Hepatocyte (in vitro differentiated cells): Measurements from ENCODE around the gene MARCO. TPM values are rescaled to one million over a fixed set of nuclear protein-coding genes. Genes with fewer than 3 reads are reported as not detected.

Experiments
- DNase-seq: peaks from one replicate; pipeline ENCODE4 v3.0.0-alpha.2; 2016; ENCODE audit warnings: low spot score
- H2AFZ ChIP-seq: fragments of 200-600 bp; sonication (generic); 2 replicates; pipeline ENCODE4 v1.6.0; 2016; ENCODE audit warnings: antibody characterized with exemption, mild to moderate bottlenecking
- H3K27ac ChIP-seq: fragments of 200-600 bp; sonication (generic); 2 replicates; pipeline ENCODE4 v1.5.1; 2016; ENCODE audit warnings: mild to moderate bottlenecking
- H3K27me3 ChIP-seq: fragments of 200-600 bp; sonication (generic); 2 replicates; pipeline ENCODE4 v1.6.1; 2016
- H3K36me3 ChIP-seq: fragments of 200-600 bp; sonication (generic); replicated peaks from 2 replicates; pipeline ENCODE4 v1.5.1; 2016; ENCODE audit warnings: low read depth; ENCODE audit not compliant: insufficient read depth
- H3K4me1 ChIP-seq: fragments of 200-600 bp; sonication (generic); 2 replicates; pipeline ENCODE4 v1.5.1; 2016; ENCODE audit warnings: mild to moderate bottlenecking, moderate library complexity; ENCODE audit not compliant: insufficient read depth
- H3K4me2 ChIP-seq: fragments of 200-600 bp; sonication (generic); 2 replicates; pipeline ENCODE4 v1.6.0; 2016
- H3K4me3 ChIP-seq: fragments of 200-600 bp; sonication (generic); 2 replicates; pipeline ENCODE4 v1.5.1; 2016; ENCODE audit warnings: mild to moderate bottlenecking
- H3K79me2 ChIP-seq: fragments of 200-600 bp; sonication (generic); 2 replicates; pipeline ENCODE4 v1.6.0; 2017; ENCODE audit warnings: mild to moderate bottlenecking
- H3K9me2 ChIP-seq: fragments of 200-600 bp; sonication (generic); replicated peaks from 2 replicates; pipeline ENCODE4 v1.6.0; 2017; ENCODE audit warnings: mild to moderate bottlenecking; ENCODE audit not compliant: insufficient read depth
- H3K9me3 ChIP-seq: fragments of 200-600 bp; sonication (generic); 2 replicates; pipeline ENCODE4 v1.5.1; 2016; ENCODE audit warnings: low read depth, mild to moderate bottlenecking
- H4K20me1 ChIP-seq: fragments of 200-600 bp; sonication (generic); 2 replicates; pipeline ENCODE4 v1.6.0; 2016; ENCODE audit warnings: mild to moderate bottlenecking; ENCODE audit not compliant: insufficient read depth, poor library complexity, severe bottlenecking
- EZH2 ChIP-seq: fragments of 200-600 bp; sonication (generic); IDR thresholded peaks from 2 replicates; pipeline ENCODE4 v1.6.1; 2016; ENCODE audit warnings: antibody characterized with exemption, mild to moderate bottlenecking, borderline replicate concordance
- EZH2phosphoT487 ChIP-seq: fragments of 200-600 bp; sonication (generic); IDR thresholded peaks from one replicate; pipeline ENCODE4 v1.6.1; 2018; ENCODE audit warnings: antibody characterized with exemption, mild to moderate bottlenecking, low read depth, moderate library complexity; ENCODE audit not compliant: unreplicated experiment, severe bottlenecking
- WGBS: methylation state at CpG from one replicate; pipeline ENCODE4 v1.1.6; 2016; ENCODE audit warnings: low lambda C conversion rate; ENCODE audit errors: missing lambda C conversion rate; 5-methylcytosine and 5-hydroxymethylcytosine counted together
- polyA plus RNA-seq: library from polyadenylated mRNA; unstranded; fragments of >200 nt; fragmentation: Nextera tagmentation; extraction: Ambion mirVana; gene quantifications from 2 replicates; pipeline ENCODE4 v1.2.1, GENCODE V29; 2016
- total RNA-seq: library from RNA; depleted of rRNA; stranded (reverse); fragments of >200 nt; gene quantifications from 2 replicates; pipeline ENCODE4 v1.2.3, GENCODE V29; 2014
- TF ChIP-seq, protein P1 (sequence below): fragments of 200-600 bp; sonication (generic); IDR thresholded peaks from 2 replicates; pipeline ENCODE4 v1.5.1; 2016; ENCODE audit warnings: antibody characterized with exemption, mild to moderate bottlenecking; ENCODE audit not compliant: poor library complexity

Gene MARCO
- total and polyA plus RNA-seq, 2 experiments from 2014 or later, result 0.10 TPM; not detected in 1

- DNase-seq, result no peak
- H3K9me3 ChIP-seq, result no peaks in the 10 kb centered on the region
- no peak overlapping the region for H3K4me3 ChIP-seq
- 39% methylated on average over 3 of the region's 3 CpGs for WGBS
- H3K27me3 ChIP-seq, result no peaks in the 10 kb centered on the region
- H4K20me1 ChIP-seq, result no peaks in the 10 kb centered on the region
- TF ChIP-seq EZH2phosphoT487 (no peak), EZH2 (no peak)
- TF ChIP-seq, protein P1, sequence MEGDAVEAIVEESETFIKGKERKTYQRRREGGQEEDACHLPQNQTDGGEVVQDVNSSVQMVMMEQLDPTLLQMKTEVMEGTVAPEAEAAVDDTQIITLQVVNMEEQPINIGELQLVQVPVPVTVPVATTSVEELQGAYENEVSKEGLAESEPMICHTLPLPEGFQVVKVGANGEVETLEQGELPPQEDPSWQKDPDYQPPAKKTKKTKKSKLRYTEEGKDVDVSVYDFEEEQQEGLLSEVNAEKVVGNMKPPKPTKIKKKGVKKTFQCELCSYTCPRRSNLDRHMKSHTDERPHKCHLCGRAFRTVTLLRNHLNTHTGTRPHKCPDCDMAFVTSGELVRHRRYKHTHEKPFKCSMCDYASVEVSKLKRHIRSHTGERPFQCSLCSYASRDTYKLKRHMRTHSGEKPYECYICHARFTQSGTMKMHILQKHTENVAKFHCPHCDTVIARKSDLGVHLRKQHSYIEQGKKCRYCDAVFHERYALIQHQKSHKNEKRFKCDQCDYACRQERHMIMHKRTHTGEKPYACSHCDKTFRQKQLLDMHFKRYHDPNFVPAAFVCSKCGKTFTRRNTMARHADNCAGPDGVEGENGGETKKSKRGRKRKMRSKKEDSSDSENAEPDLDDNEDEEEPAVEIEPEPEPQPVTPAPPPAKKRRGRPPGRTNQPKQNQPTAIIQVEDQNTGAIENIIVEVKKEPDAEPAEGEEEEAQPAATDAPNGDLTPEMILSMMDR, result no peak
- no peaks in the 10 kb centered on the region for H3K36me3 ChIP-seq
- no peak overlapping the region for H3K4me2 ChIP-seq
- H3K79me2 ChIP-seq, result no peaks in the 10 kb centered on the region
- no peaks in the 10 kb centered on the region for H3K4me1 ChIP-seq
- no peak overlapping the region for H2AFZ ChIP-seq
- no peak overlapping the region for H3K27ac ChIP-seq
- H3K9me2 ChIP-seq, result no peaks in the 10 kb centered on the region
Observed at GRCh38 chr2:119024568-119024967, 82.6 kb downstream of the MARCO start.

GRCh38 chr2:119025013-119025412, 83.0 kb downstream of the MARCO start:
- TF ChIP-seq, protein P1, result no peak
- no peak for TF ChIP-seq EZH2
- TF ChIP-seq EZH2phosphoT487, result no peak
- Histone ChIP-seq H3K4me2 (no peak overlapping the region), H3K79me2 (no peaks in the 10 kb centered on the region), H3K27me3 (no peaks in the 10 kb centered on the region), H3K9me2 (no peaks in the 10 kb centered on the region), H3K36me3 (no peaks in the 10 kb centered on the region), H3K4me3 (no peak overlapping the region), H3K27ac (no peak overlapping the region), H3K4me1 (no peaks in the 10 kb centered on the region), H4K20me1 (no peaks in the 10 kb centered on the region), H2AFZ (no peak overlapping the region), H3K9me3 (no peaks in the 10 kb centered on the region)
- no peak for DNase-seq
- WGBS, result 87% methylated on average over 7 of the region's 7 CpGs

GRCh38 chr2:119025762-119026351, 83.9 kb downstream of the MARCO start:
- TF ChIP-seq, protein P1, result no peak
- TF ChIP-seq EZH2phosphoT487, result no peak
- TF ChIP-seq EZH2, result no peak
- Histone ChIP-seq H3K27me3 (no peaks in the 10 kb centered on the region), H3K4me3 (no peak overlapping the region), H3K79me2 (no peaks in the 10 kb centered on the region), H3K9me2 (no peaks in the 10 kb centered on the region), H3K36me3 (no peaks in the 10 kb centered on the region), H3K27ac (no peak overlapping the region), H3K4me1 (no peaks in the 10 kb centered on the region), H3K9me3 (no peaks in the 10 kb centered on the region), H2AFZ (no peak overlapping the region), H4K20me1 (no peaks in the 10 kb centered on the region), H3K4me2 (no peak overlapping the region)
- 94% methylated on average over 18 of the region's 18 CpGs for WGBS
- no peak for DNase-seq

DNA sequence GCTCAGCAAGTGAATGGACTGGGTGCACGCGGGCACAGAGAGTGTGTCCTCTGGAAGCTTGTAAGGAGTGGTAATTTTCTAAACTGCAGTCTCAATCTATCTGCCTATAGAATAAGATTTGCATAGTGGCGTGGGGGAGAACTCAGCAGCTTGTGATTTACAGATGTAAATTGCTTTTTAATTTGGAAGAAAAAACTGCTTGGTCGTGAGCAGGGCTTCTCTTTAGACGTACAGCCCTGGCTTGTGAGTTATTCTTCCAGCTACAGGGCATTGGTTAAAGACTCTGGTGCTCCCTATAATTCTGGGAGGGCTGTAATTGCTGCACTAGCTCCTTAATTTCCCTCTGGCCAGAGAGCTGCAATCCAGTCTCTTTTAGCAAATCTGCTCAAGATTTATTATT, 84.9 kb downstream of the MARCO start:
- H3K4me1 ChIP-seq, result no peaks in the 10 kb centered on the region
- H3K36me3 ChIP-seq, result no peaks in the 10 kb centered on the region
- no peak overlapping the region for H3K27ac ChIP-seq
- no peak overlapping the region for H3K4me2 ChIP-seq
- TF ChIP-seq EZH2 (no peak), EZH2phosphoT487 (no peak)
- TF ChIP-seq, protein P1, result no peak
- no peaks in the 10 kb centered on the region for H3K9me2 ChIP-seq
- no peaks in the 10 kb centered on the region for H4K20me1 ChIP-seq
- H3K4me3 ChIP-seq, result no peak overlapping the region
- no peaks in the 10 kb centered on the region for H3K27me3 ChIP-seq
- DNase-seq, result no peak
- WGBS, result 84% methylated on average over 5 of the region's 5 CpGs
- no peaks in the 10 kb centered on the region for H3K9me3 ChIP-seq
- no peak overlapping the region for H2AFZ ChIP-seq
- H3K79me2 ChIP-seq, result no peaks in the 10 kb centered on the region
